Measurements from ENCODE around the gene RAPGEF3. TPM values are rescaled to one million over a fixed set of nuclear protein-coding genes. Genes with fewer than 3 reads are reported as not detected.
A peak's percentile ranks its signal among the peaks of the same experiment; 100 is the strongest.

The RAPGEF3 gene
- total and polyA plus RNA-seq, 2 of the 13 experiments (the other 11 are each of a cell fraction or from before 2014, with no cell fraction given): 0.07 TPM

DNA sequence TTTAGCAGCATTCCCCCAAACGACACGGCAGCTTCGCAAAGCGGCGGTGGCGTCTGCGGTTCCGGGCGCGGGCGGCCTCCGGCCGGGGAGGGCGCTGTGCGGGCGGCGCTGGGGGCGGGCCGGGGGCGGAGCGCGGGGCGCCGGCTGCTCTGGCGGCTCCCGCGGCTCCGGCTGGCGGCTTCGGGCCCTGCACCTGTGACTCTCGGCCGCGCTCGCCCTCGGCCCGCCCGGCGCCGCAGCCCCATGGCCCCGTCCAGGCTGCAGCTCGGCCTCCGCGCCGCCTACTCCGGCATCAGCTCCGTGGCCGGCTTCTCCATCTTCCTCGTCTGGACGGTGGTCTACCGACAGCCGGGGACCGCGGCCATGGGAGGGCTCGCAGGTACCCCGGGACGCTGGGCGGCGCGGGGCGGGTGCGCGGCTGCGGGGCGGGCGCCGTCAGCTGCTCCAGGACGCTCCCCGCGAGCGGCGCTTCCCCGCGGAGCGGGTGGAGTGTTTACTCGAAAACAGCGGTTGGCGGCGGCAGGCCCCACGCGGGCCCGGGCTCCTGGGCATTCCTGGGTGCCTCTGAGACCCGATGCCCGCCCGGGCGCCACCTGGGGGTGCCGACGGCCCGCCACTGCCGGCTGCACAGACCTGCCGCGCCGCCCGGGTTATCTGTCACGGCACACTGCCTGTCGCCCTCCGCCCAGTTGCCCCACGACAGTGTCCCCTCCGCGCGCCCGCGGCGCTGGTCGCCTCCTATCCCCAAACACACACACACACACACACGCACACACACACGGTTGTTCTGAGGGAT is 14.6 kb upstream of the RAPGEF3 start, which contains the start of gene SLC48A1 (continued):
- TF ChIP-seq, protein P1, sequence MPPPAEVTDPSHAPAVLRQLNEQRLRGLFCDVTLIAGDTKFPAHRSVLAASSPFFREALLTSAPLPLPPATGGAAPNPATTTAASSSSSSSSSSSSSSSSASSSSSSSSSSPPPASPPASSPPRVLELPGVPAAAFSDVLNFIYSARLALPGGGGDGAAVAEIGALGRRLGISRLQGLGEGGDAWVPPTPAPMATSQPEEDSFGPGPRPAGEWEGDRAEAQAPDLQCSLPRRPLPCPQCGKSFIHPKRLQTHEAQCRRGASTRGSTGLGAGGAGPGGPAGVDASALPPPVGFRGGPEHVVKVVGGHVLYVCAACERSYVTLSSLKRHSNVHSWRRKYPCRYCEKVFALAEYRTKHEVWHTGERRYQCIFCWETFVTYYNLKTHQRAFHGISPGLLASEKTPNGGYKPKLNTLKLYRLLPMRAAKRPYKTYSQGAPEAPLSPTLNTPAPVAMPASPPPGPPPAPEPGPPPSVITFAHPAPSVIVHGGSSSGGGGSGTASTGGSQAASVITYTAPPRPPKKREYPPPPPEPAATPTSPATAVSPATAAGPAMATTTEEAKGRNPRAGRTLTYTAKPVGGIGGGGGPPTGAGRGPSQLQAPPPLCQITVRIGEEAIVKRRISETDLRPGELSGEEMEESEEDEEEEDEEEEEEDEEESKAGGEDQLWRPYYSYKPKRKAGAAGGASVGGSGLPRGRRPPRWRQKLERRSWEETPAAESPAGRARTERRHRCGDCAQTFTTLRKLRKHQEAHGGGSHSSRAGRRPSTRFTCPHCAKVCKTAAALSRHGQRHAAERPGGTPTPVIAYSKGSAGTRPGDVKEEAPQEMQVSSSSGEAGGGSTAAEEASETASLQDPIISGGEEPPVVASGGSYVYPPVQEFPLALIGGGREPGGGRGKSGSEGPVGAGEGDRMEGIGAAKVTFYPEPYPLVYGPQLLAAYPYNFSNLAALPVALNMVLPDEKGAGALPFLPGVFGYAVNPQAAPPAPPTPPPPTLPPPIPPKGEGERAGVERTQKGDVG (CRISPR knock-in tag; IDR thresholded peaks at IDR 0.05; ENCODE audit: borderline replicate concordance): no peak
- no peak for TF ChIP-seq ZBTB49 (CRISPR knock-in tag; IDR thresholded peaks at IDR 0.05; ENCODE audit: borderline replicate concordance)
- no peak for TF ChIP-seq ZUFSP (CRISPR knock-in tag; IDR thresholded peaks at IDR 0.05; ENCODE audit: borderline replicate concordance)
- TF ChIP-seq STAT5B (CRISPR knock-in tag; IDR thresholded peaks at IDR 0.05): no peak
- TF ChIP-seq GTF2F1 (IDR thresholded peaks at IDR 0.05; ENCODE audit: low read length): no peak
- no peak for TF ChIP-seq ZBTB37 (CRISPR knock-in tag; IDR thresholded peaks at IDR 0.05)
- no peak for TF ChIP-seq ZNF253 (CRISPR knock-in tag; IDR thresholded peaks at IDR 0.05; ENCODE audit: borderline replicate concordance)
- no peak for TF ChIP-seq ZNF354B (CRISPR knock-in tag; IDR thresholded peaks at IDR 0.05)
- no peak for TF ChIP-seq SOX5 (CRISPR knock-in tag; IDR thresholded peaks at IDR 0.05; ENCODE audit: borderline replicate concordance)
- no peak for TF ChIP-seq MAFG (CRISPR knock-in tag; IDR thresholded peaks at IDR 0.05)
- no peak for TF ChIP-seq ZBTB38 (CRISPR knock-in tag; IDR thresholded peaks at IDR 0.05)
- TF ChIP-seq ZNF644 (CRISPR knock-in tag; IDR thresholded peaks at IDR 0.05; ENCODE audit: low read depth): no peak
- peak; percentile 52; the same call in 1 of the 2 replicates for TF ChIP-seq ARNT2 (CRISPR knock-in tag; IDR thresholded peaks at IDR 0.05; ENCODE audit: low read depth)
- TF ChIP-seq ZNF558 (CRISPR knock-in tag; IDR thresholded peaks at IDR 0.05; ENCODE audit: borderline replicate concordance): no peak
- TF ChIP-seq HMG20B (CRISPR knock-in tag; conservative IDR thresholded peaks at IDR 0.05): no peak
- TF ChIP-seq ARID5B (CRISPR knock-in tag; IDR thresholded peaks at IDR 0.05): no peak
